Caco-2 (cell line): ENCODE measurements around the gene USP10. TPM values are rescaled to one million over a fixed set of nuclear protein-coding genes. Genes with fewer than 3 reads are reported as not detected.

Experiments
- BruUV-seq: library from RNA; stranded (reverse); fragments of 400-500 nt; replicated peaks from 2 replicates; lab custom pipeline; 2021; lab: Mats Ljungman, UMichigan
- CTCF ChIA-PET: fragments of 300-600 bp; sonication (Branson Sonifier 250); formaldehyde crosslinking; loops from one replicate; lab custom pipeline; 2022; ENCODE audit warnings: antibody characterized with exemption; lab: Charles Lee
- POLR2A ChIA-PET: fragments of 300-600 bp; sonication (Branson Sonifier 250); formaldehyde crosslinking; loops from one replicate; lab custom pipeline; 2022; ENCODE audit warnings: antibody characterized with exemption; lab: Charles Lee
- DNase-seq, 2 experiments: peaks; one replicate each; pipeline versions ENCODE4 v3.0.0 to v3.0.0-alpha.2; 2020 to 2022
- H3K27me3 ChIP-seq: replicated peaks from 2 replicates; pipeline ENCODE4 v1.6.0; 2011; ENCODE audit warnings: low read length; ENCODE audit not compliant: control insufficient read depth, insufficient read depth
- H3K36me3 ChIP-seq: 2 replicates; pipeline ENCODE4 v1.5.1; 2011; ENCODE audit warnings: low read length; ENCODE audit not compliant: control insufficient read depth, insufficient read depth
- H3K4me1 ChIP-seq: fragments of 250-450 bp; sonication (Bioruptor Pico); 2 replicates; pipeline ENCODE4 v1.5.1; 2020; ENCODE audit warnings: mild to moderate bottlenecking
- H3K4me3 ChIP-seq: 2 replicates; pipeline ENCODE4 v1.5.1; 2011; ENCODE audit warnings: low read depth, mild to moderate bottlenecking, control low read depth, low read length
- H3K9me3 ChIP-seq: fragments of 250-450 bp; sonication (Bioruptor Pico); 2 replicates; pipeline ENCODE4 v1.5.1; 2020; ENCODE audit warnings: mild to moderate bottlenecking, moderate library complexity
- H3K27ac Mint-ChIP-seq: one replicate; pipeline ENCODE4 v1.8.0; 2022; ENCODE audit warnings: mixed read lengths; ENCODE audit not compliant: unreplicated experiment
- H3K27me3 Mint-ChIP-seq: one replicate; pipeline ENCODE4 v1.8.0; 2022; ENCODE audit warnings: mixed read lengths; ENCODE audit not compliant: insufficient read depth, unreplicated experiment
- H3K36me3 Mint-ChIP-seq: one replicate; pipeline ENCODE4 v1.8.0; 2022; ENCODE audit warnings: mild to moderate bottlenecking, mixed read lengths; ENCODE audit not compliant: insufficient read depth, unreplicated experiment
- H3K4me1 Mint-ChIP-seq: one replicate; pipeline ENCODE4 v1.8.0; 2022; ENCODE audit warnings: low read depth, mixed read lengths; ENCODE audit not compliant: unreplicated experiment
- H3K4me3 Mint-ChIP-seq: one replicate; pipeline ENCODE4 v1.8.0; 2022; ENCODE audit warnings: mild to moderate bottlenecking, moderate library complexity, mixed read lengths; ENCODE audit not compliant: unreplicated experiment
- H3K9me3 Mint-ChIP-seq: one replicate; pipeline ENCODE4 v1.8.0; 2022; ENCODE audit warnings: mixed read lengths; ENCODE audit not compliant: unreplicated experiment
- CTCF ChIP-seq, 2 experiments: fragments of 200-600 bp in 1 of 2; IDR thresholded peaks; 1 replicate in 1 of 2; 2 replicates in 1 of 2; pipeline versions ENCODE4 v1.5.1 to v1.8.0; 2011 to 2022; ENCODE audit warnings: antibody characterized with exemption in 1 of 2, control low read depth in 1 of 2, inconsistent platforms in 1 of 2, low read depth in 1 of 2, low read length in 1 of 2, mild to moderate bottlenecking in 1 of 2, moderate library complexity in 1 of 2; ENCODE audit not compliant: insufficient read depth in 1 of 2, severe bottlenecking in 1 of 2, unreplicated experiment in 1 of 2
- intact Hi-C: fragments of 100-400 bp; cut with micrococcal nuclease; formaldehyde crosslinking; loops from one replicate; pipeline ENCODE4 v1.10.0; 2022; ENCODE audit not compliant: unreplicated experiment
- total RNA-seq: library from RNA; stranded (reverse); gene quantifications from 2 replicates; pipeline ENCODE4 v1.2.3, GENCODE V29; 2022

The USP10 gene
- total RNA-seq, 1 experiment from 2014 or later = 147 TPM

- no peak overlapping the region for H3K4me3 ChIP-seq
- TF ChIP-seq CTCF (IDR thresholded peaks at IDR 0.05; ENCODE audit: insufficient read depth in 1 of 2, low read depth in 1 of 2, low read length in 1 of 2, severe bottlenecking in 1 of 2, unreplicated experiment in 1 of 2) = no peak
- peaks cover 5% of the 10 kb centered on the region; the same call in 1 of the 2 replicates for H3K36me3 ChIP-seq
- Mint-ChIP-seq H3K9me3 (no peaks in the 10 kb centered on the region), H3K4me3 (no peak overlapping the region), H3K36me3 (peaks cover 66% of the 10 kb centered on the region), H3K4me1 (no peaks in the 10 kb centered on the region), H3K27ac (no peak overlapping the region), H3K27me3 (no peaks in the 10 kb centered on the region)
- DNase-seq = no peak
- no TSS peak for BruUV-seq
- intact Hi-C loops = no loop called here
- ChIA-PET POLR2A (no interaction called here), CTCF (interaction anchor here (0.6 kb wide), 1 partner anchor 165 kb away, joined by 10 read pairs; no protein-coding TSS in a partner anchor)
- H3K27me3 ChIP-seq = no peaks in the 10 kb centered on the region
- H3K4me1 ChIP-seq = no peaks in the 10 kb centered on the region
- H3K9me3 ChIP-seq = no peaks in the 10 kb centered on the region
These were observed 37.3 kb upstream of the USP10 start for GRCh38 chr16:84662471-84662870.

- CTCF ChIA-PET = interaction anchor here (1.1 to 1.9 kb wide), 2 partner anchors 9 to 11 kb away, joined by 3 to 7 read pairs; no protein-coding TSS in a partner anchor
- no peak overlapping the region for H3K4me3 ChIP-seq
- TF ChIP-seq CTCF (IDR thresholded peaks at IDR 0.05; ENCODE audit: insufficient read depth in 1 of 2, low read depth in 1 of 2, low read length in 1 of 2, severe bottlenecking in 1 of 2, unreplicated experiment in 1 of 2) = no peak
- POLR2A ChIA-PET = interaction anchor here (0.6 kb wide), 1 partner anchor 168 kb away, joined by 4 read pairs; no protein-coding TSS in a partner anchor
- DNase-seq = no peak
- no peak overlapping the region for H3K4me3 Mint-ChIP-seq
- no peaks in the 10 kb centered on the region for H3K27me3 ChIP-seq
- no peak overlapping the region for H3K27ac Mint-ChIP-seq
- no peaks in the 10 kb centered on the region for H3K9me3 Mint-ChIP-seq
- peaks cover 55% of the 10 kb centered on the region for H3K36me3 Mint-ChIP-seq
- no peaks in the 10 kb centered on the region for H3K27me3 Mint-ChIP-seq
- no peaks in the 10 kb centered on the region for H3K4me1 Mint-ChIP-seq
- intact Hi-C loops = no loop called here
- BruUV-seq = no TSS peak
- no peaks in the 10 kb centered on the region for H3K9me3 ChIP-seq
- H3K4me1 ChIP-seq = no peaks in the 10 kb centered on the region
- H3K36me3 ChIP-seq = peaks cover 4% of the 10 kb centered on the region; the same call in 1 of the 2 replicates
These were observed 36.2 kb upstream of the USP10 start for GRCh38 chr16:84663433-84664101.

GRCh38 chr16:84665359-84665758 lies 34.4 kb upstream of the USP10 start:
- DNase-seq = no peak
- no peak overlapping the region for H3K27ac Mint-ChIP-seq
- no peaks in the 10 kb centered on the region for H3K4me1 Mint-ChIP-seq
- TF ChIP-seq CTCF (IDR thresholded peaks at IDR 0.05; ENCODE audit: insufficient read depth in 1 of 2, low read depth in 1 of 2, low read length in 1 of 2, severe bottlenecking in 1 of 2, unreplicated experiment in 1 of 2) = no peak
- H3K4me3 ChIP-seq = no peak overlapping the region
- no TSS peak for BruUV-seq
- CTCF ChIA-PET = no interaction called here
- H3K9me3 ChIP-seq = no peaks in the 10 kb centered on the region
- no peaks in the 10 kb centered on the region for H3K27me3 Mint-ChIP-seq
- H3K36me3 Mint-ChIP-seq = peaks cover 37% of the 10 kb centered on the region
- H3K4me1 ChIP-seq = no peaks in the 10 kb centered on the region
- H3K27me3 ChIP-seq = no peaks in the 10 kb centered on the region
- no peak overlapping the region for H3K4me3 Mint-ChIP-seq
- intact Hi-C loops = no loop called here
- H3K36me3 ChIP-seq = peaks cover 4% of the 10 kb centered on the region; the same call in 1 of the 2 replicates
- POLR2A ChIA-PET = interaction anchor here (0.5 kb wide), 1 partner anchor 103 kb away, joined by 3 read pairs; no protein-coding TSS in a partner anchor
- H3K9me3 Mint-ChIP-seq = no peaks in the 10 kb centered on the region
